GM21576 (cell line): ENCODE measurements around the gene PGK1.

Experiments used
- ATAC-seq: cut with Tn5 transposase; IDR thresholded peaks from one replicate; pipeline ENCODE4 v1.9.1; 2021; ENCODE audit warnings: mild to moderate bottlenecking, moderate library complexity; ENCODE audit not compliant: unreplicated experiment

Gene PGK1

GRCh38 chrX:78165425-78165824 is 61.4 kb downstream of the PGK1 start:
- no peak for ATAC-seq

GRCh38 chrX:78168065-78168464 is 64.0 kb downstream of the PGK1 start:
- ATAC-seq, result no peak
